SHP77 (cell line): Measurements from ENCODE around the gene ADARB1.

Experiments used
- DNase-seq, 2 experiments: peaks; one replicate each; lab custom pipeline; 2025; lab: John Stamatoyannopoulos, UW

ADARB1 gene

DNA sequence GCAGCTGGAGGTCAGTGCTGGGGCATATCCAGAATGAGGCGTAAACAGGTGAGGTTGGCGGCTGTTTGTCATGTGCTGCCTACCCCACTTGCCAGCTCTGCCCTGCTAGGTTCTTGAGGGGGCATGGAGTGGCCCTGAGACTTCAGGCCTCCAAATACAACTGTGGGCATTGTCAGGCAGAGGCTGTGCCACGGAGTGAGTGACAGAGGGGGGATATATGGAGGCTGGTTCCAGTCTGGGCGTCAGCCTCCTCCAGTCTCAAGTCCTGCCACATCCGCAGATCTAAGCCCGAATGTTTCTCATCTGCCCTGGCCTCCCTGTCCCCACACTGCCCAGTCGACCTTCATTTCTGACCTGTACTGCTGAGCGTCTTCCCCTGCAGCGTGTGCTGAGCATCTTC, 128.0 kb downstream of the ADARB1 start:
- DNase-seq: no peak

DNA sequence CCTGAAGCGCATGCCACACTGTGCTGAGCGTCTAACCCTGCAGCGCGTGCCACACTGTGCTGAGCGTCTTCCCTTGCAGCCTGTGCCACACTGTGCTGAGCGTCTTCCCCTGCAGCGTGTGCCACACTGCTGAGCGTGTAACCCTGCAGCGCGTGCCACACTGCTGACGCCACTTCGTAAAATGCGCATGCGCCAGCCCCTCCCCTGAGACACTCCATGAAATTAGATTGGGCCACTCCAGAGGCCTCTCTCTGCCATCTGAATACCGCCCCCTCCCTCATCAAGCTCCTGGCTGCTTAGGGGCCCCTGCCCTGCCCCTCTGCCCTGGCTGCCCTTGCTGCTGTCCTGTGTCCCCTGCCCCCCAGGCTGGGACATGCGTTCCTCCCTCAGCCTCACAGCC, 128.5 kb downstream of the ADARB1 start:
- no peak for DNase-seq

DNA sequence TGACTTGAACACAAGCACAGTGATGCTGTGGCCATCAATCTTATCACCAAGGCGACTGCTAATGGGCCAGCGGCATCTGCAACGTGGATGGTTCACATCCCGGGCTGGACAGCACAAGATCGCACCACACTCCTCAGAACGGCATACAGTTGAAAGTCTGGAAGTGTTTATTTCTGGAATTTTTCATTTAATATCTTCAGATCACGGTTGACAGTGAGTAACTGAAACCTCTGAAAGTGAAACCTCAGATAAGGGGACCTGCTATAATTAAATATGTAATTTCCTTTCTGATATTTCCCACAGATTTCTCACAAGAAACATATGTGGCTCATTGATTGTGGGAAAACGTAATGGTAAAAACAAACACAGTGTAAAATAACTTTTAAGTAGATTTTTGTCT, 129.6 kb downstream of the ADARB1 start:
- no peak for DNase-seq

DNA sequence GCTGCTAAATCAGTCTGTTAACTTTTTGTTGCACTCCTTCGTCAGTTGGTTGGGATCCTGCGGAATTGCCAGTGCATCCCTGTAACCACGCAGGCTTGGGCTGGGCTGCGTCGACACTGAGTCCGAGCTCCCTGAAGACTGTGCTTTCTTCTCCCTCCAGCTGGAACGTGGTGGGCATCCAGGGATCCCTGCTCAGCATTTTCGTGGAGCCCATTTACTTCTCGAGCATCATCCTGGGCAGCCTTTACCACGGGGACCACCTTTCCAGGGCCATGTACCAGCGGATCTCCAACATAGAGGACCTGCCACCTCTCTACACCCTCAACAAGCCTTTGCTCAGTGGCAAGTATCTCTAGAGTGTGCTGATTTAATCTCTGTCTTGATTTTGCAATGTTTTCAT, 130.0 kb downstream of the ADARB1 start:
- DNase-seq: no peak

DNA sequence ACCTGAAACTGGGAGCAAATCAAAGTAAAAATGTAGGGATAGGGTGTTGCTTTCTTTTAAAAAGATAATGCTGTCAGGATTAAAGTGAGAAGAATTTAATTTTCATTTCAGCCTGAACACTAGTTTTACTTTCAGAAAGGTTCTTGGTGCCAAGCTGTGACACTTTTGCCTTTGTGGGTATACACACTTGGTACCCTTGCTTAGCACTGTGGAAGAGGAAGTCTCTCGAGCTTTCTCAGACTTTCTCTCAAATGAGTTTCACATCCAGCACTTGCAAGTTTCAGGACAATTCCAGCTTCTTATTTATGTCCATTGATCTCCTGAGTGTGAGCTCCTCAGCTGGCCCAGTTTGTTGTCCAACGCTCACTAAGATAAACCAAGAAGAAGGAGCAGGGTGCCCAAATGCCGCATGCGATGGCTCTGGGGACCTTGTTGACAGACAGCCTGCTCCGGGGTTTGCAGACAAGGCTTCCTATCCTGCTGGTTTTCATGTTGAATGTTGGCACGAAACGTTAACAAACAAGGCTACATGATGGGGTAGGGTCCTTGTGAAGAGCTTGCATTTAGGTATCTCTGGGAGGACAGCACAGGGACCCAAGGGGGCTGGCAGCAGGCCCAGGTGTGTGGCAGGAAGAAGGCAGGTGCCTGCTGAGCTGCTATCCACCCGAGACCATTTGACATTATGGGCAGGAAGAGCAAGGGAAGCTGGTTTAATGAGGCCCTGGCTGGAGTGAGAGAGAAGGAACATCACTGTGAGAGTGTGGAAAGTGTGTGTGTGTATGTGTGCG, 133.7 kb downstream of the ADARB1 start:
- DNase-seq: no peak

DNA sequence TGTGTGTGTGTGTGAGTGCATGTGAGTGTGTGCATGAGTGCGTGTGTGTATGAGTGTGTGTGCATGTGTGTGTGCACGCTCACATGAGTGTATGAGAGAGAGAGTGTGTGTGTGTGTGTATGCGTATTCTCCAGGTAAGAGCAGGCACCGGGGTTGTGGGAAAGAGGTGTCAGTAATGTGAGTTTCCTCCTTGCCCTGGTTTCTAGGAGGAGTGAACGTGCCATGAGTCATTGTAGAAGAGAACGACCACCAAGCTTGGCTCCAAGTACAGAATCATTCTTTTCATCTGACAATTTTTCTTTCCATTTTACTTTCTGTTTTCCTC, 134.2 kb downstream of the ADARB1 start:
- no peak for DNase-seq

DNA sequence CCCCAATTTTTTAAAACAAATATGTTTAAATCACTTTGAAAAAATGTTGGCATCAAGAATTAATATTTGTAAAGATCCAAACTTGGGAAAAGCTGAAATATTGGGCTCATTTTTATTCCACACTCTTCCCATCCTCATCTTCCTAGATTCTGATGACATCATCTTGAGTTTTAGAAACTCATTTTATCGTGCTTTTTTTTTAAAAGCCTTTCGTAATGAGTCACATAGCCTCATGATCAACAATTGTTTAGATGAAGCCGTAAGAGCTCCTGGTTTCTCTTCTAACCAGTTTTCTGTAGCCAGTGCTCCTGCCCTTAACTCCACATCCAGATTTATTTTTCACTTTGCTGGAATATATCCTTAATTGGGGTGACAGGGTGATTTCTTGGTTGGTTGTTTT, 134.7 kb downstream of the ADARB1 start:
- no peak for DNase-seq

DNA sequence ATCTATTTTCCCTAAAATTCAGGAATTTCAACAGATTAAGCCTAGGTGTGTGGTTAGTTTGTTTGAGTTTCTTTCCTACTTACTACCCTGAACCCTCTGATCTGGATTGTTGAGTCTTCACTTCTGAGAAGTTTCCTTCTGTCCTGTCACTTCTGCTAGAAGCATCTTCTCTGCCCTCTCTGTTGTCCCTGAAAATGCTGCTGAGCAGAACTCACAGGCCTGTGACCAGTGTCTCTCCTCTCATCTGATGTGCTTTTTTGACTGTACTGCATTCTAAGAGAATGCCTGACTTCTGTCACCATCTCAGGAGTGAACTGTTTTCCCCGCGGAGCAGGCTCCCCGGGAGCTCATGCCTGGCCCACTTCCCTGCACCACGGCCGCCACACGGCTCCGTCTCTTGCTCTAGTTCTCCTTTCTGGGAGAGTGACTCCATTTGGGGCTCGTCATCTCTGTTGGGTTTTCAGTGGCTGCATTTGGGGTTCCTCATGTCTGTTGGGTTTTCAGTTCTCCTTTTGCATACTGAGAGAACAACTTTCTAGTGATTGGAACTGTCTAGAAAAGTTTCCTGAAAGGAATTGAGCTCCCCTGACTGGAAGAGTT, 135.4 kb downstream of the ADARB1 start:
- no peak for DNase-seq

DNA sequence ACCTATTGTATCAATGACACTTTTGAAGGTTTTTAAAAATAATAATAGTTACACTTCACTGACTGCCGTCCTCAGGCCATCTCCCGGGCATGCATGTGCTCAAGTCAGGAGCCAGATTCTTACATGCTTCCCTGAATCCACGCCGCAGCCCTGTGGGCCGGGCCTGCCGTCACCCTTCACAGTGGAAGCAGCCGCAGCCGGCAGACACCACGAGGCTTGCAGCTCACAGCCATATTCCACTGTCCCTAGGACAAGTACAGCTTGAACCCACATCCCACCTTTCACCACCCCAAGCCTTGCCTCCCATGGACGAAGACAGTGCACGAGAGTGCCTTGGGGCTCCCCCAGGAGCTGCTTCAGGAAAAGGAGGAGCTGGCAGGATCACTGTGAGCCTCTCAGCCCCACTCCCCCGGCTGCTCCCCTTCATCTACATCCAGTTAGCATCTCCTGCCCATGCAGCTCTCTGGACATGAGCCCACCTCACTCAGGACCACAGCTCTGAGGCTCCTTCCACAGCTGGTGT, 136.1 kb downstream of the ADARB1 start:
- no peak for DNase-seq

DNA sequence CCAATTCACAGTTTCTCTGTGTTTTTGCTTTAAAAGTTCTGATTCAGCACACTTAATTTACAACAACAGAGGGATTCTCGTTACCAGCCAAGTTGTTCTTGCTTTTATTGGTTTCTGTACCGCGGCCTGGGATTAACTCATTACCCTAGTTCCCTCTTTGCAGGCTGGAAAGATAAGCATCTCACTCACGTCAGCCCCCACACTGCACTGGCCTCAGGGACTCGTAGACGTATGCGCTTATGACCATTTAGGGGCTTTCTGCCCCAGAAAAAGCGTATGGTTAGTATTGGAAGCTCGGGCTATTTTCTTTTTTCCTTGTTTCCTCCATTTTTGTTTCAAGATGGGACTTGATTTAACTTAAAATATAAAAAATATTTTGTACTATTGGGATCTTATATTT, 137.3 kb downstream of the ADARB1 start:
- DNase-seq: no peak

DNA sequence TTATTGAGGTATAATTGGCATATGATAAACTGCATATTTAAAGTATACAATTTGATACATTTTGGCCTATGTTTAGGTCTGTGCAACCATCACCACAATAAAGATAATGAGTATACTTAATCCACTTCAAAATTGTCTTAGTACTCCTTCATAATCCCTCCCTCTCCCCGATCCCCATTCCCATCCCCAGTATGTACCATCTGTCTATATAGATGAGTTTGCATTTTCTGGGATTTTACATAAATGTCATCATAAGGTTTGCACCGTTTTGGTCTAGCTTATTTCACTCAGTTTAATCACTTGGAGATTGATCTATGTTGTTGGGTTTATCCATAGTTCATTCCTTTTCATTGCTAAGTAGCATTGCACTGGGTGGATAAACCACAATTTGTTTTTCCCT, 139.0 kb downstream of the ADARB1 start:
- no peak for DNase-seq

DNA sequence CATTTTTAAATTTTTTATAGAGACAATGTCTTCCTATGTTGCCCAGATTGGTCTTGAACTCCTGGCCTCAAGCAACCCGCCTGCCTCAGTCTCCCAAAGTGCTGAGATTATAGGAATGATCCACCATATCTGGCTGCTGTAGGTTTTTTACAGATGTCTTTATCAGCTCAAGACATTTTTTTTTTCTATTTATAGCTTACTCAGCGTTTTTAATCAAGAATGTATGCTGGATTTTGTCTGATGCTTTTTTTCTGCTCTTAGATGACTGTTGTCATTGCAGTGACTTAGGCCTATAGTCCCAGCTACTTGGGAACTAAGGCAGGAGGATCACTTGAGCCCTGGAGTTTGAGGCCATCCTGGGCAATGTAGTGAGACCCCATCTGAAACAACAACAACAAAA, 140.8 kb downstream of the ADARB1 start:
- DNase-seq: no peak

DNA sequence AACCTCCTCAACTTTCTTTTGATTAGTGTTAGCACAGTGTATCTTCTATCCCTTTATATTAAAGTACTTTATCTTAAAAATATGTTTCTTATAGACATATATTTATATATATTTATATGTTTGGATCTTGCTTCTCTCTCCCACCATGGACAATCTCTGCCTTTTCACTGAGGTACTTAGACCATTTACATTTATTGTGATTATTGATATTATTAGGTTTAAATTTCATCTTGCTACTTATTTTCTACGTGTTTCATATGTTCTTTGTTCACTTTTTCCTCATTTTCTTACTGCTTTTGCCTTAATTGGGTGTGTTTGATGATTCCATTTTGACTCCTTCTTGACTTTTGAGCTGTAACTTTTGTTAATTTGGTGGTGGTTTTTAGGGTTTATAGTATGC, 142.6 kb downstream of the ADARB1 start:
- no peak for DNase-seq

DNA sequence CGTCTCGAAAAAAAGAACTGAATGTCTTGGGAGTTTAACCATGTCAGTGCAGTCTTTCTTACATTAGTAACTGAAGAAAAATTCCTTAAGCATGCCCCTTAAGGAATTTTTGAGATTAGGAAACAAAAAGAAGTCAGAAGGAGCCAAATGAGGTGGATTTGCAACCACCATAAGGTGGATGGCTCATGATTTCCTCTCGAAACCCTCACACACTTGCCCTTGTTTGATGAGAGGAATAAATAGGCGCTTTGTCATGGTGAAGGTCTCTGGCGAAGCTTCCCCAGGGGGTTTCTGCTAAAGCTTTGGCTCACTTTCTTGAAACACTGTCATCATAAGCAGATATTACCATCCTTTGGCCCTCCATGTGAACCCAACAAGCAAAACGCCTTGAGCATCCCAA, 145.1 kb downstream of the ADARB1 start:
- DNase-seq: no peak

DNA sequence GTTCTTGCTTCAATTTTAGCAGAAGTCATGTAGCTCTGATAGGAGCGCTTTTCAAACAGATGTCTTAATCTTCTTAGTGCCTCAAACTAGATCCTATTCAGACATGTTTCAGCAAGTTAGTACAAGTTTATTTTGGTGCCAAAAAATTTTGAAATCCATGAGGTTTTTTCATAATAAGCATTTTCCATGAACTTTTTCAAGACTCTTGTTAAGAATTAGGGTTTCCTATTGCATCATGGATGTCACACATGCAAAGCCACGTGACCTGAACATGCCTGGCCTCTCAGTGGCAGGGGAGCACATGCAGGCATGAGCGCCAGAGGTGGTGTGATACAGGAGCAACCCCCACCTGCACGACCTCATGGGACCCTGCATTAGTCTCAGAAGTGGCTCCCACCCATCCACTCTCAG, 145.7 kb downstream of the ADARB1 start:
- DNase-seq: no peak

DNA sequence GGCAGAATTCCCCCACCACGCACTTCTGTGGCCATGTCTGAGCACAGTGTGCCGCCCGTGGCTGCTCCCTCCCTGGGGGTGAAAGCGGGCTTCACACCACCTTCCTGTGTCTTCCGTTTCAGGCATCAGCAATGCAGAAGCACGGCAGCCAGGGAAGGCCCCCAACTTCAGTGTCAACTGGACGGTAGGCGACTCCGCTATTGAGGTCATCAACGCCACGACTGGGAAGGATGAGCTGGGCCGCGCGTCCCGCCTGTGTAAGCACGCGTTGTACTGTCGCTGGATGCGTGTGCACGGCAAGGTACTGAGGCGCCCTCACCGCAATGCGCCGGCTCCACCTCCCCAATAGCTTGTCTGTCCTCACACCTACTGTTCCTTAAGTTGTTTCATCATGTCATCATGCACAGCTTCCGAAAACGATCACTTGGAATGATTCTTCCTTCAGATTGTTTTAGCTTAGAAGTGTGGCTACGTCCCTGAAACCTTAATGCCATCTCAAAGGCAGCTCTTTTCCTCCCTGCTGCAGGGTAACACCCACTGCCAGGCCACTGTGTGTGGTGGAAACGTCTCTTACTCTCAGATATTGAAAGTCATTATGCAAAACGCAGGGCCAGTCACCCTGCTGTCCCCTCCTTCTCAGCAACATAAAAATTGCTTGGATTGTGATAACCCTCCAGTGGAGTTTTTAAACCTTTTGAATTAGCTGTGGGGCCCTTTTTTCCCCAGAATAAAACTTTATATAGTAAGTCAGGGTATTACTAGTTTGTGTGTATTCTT, 146.5 kb downstream of the ADARB1 start:
- DNase-seq: no peak

DNA sequence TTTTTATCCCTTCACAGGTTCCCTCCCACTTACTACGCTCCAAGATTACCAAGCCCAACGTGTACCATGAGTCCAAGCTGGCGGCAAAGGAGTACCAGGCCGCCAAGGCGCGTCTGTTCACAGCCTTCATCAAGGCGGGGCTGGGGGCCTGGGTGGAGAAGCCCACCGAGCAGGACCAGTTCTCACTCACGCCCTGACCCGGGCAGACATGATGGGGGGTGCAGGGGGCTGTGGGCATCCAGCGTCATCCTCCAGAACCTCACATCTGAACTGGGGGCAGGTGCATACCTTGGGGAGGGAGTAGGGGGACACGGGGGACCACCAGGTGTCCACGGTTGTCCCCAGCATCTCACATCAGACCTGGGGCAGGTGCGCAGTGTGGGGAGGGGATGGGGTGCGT, 147.6 kb downstream of the ADARB1 start:
- no peak for DNase-seq

DNA sequence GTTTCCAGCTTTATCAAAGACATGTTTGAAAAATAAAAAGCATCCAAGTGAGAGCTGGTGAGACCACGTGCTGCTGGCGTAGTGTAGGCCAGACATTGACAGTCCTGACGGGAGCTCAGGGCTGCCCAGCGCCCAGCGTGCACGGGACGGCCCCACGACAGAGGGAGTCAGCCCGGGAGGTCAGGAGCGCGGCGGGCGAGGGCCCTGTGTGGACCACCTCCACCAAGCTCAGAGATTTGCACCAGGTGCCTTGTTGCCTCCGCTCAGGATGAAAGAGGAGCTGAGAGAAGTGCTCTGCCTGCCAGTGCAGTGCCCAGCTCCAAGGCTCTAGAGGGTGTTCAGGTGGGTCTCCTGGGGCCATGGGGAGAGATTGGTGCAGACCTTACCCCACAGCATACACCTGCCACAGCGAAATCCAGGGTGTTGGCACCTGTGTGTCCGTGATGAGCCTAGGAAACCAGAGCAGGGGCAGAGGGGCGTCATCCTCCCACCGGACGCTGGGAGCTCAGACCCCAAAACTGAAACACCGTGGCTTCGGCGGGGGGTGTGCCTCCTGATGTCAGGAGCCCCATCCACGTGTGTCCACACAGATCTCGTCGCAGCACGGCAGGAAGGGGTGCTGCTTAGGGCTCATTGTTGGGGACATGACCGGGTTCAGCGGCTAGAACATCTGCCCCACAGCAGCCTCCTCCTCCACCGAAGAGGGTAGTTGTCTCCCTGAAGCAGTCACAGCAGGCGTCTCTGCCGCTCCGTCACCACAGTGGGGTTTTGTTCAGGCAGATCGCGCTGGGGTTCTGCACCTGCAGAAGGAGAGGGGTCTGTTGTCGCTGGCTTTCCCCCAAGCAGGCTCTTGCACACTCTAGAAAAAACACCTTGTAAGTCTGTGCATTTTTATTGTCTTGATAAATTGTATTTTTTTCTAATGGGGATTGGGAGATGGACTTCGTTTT, 149.1 kb downstream of the ADARB1 start:
- no peak for DNase-seq

DNA sequence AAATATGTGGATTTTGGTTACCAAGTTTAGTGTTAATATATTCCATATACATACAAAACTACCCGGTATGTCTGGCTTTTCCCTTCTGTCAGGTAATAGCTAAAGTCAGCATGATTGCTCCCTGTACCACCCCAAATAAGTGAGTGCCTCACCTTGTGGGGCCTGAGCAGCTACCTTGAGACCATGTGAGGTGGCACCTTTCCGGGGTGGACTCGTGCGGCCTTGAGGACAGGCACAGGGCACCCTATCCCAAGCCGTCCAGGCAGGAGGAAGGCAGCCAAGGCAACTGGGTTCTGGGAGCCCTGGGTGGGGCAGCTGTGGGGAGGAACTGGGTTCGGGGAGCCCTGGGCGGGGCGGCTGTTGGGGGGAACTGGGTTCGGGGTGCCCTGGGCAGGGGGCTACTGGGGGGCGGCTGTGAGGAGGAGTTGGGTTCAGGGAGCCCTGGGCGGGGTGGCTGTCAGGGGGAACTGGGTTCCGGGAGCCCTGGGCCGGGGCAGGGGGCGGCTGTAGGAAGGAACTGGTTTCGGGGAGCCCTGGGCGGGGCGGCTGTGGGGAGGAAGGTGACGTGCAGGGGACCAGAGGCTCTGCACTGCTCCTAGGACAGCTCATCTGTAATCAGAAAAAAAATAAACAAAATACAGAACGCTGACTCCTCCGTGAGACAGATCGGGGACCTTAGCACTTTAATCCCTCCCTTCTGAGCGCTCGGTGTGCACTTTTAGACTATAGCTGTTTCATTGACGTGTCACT, 150.0 kb downstream of the ADARB1 start:
- DNase-seq: no peak

DNA sequence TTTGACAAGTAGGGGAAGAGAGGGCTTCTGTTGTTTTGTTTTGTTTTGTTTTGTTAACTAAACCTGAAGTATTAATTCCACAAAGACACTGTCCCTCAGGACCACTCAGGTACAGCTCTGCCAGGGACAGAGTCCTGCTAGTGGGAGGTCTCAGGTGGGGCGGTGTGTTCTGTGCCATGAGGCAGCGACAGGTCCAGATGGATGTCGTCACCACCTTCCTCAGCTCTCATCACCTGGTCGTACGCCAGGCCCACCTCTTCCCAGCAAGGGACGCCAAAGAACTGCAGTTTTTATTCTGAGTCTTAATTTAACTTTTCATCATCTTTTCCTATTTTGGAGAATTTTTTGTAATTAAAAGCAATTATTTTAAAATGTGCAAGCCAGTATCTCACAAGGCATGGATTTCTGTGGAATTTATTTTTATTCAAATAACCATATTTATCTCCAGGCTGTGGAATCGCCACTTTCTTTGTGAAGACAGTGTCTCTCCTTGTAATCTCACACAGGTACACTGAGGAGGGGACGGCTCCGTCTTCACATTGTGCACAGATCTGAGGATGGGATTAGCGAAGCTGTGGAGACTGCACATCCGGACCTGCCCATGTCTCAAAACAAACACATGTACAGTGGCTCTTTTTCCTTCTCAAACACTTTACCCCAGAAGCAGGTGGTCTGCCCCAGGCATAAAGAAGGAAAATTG, 150.8 kb downstream of the ADARB1 start:
- DNase-seq: no peak
